Ishikawa (cell line): ENCODE data around the gene CHN2.

Experiments used
- CREB1 ChIP-seq: IDR thresholded peaks from 2 replicates; pipeline ENCODE4 v1.6.1; 2012; ENCODE audit warnings: low read depth
- EGR1 ChIP-seq: IDR thresholded peaks from 2 replicates; pipeline ENCODE4 v1.6.1; 2012
- EP300 ChIP-seq: IDR thresholded peaks from 2 replicates; pipeline ENCODE4 v1.6.1; 2012; ENCODE audit warnings: borderline replicate concordance
- FOXM1 ChIP-seq: IDR thresholded peaks from 2 replicates; pipeline ENCODE4 v1.6.1; 2012; ENCODE audit warnings: low read depth, borderline replicate concordance
- RAD21 ChIP-seq: IDR thresholded peaks from 2 replicates; pipeline ENCODE4 v1.6.1; 2012; ENCODE audit warnings: low read depth
- REST ChIP-seq: IDR thresholded peaks from 2 replicates; pipeline ENCODE4 v1.6.1; 2012; ENCODE audit warnings: low read depth, mild to moderate bottlenecking
- TEAD4 ChIP-seq: IDR thresholded peaks from 2 replicates; pipeline ENCODE4 v1.6.1; 2012

DNA sequence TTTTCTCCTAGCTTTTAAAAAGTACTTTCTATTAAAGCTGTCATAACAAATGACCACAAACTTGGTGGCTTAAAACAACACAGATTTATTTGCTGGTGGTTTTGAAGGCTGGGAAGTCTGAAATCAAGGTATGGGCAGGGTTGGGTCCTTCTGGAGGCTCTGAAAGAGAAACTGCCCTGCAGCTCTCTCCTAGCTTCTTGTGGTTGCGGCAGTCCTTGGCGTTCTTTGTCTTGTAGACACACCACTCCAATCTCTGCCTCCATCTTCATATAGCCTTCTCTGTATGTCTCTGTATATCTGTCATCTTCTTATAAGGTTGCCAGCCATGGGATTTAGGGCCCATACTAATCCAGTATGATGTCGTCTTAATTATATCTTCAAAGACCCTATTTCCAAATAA lies 289.7 kb downstream of the CHN2 start:
- TF ChIP-seq TEAD4 (no peak), RAD21 (no peak), REST (no peak), EGR1 (no peak), CREB1 (no peak), FOXM1 (no peak), EP300 (no peak)
